ELR (cell line): ENCODE data around the gene SH3PXD2A.
A peak's percentile ranks its signal among the peaks of the same experiment; 100 is the strongest.

Experiments
- DNase-seq: peaks from one replicate; pipeline ENCODE4 v3.0.0-alpha.2; 2015; ENCODE audit warnings: low read depth

SH3PXD2A gene

DNA sequence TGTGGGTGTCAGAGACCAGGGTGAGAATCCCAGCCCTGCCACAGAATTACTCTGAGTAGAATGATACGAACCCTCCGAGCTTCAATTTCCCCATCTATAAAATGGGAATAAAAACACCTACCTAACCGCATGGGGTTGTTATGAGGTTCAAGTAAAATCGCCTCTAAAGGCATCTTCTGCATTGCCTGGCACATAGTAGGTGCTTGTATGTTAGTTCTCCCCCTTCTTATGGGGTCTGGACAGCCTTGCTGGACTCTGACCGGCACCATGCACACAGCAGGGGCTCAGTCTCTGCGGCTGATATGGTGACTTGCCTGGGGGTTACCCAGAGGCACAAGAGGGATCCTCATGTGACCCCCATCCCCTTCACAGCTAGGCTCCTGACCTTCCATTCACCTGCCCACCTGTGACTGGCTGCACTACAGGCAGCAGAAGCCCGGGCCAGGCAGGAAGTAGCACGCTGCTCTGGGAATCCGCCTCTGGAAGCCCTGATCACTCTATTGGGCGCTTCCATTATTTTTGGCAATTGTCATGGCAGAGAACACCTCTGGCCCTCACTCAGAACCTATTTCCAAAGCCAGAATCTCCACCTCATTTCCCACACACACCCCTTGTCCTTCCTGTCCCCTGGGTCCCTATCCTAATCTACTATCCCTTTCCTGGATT is 6.0 kb downstream of the SH3PXD2A start:
- DNase-seq: no peak

DNA sequence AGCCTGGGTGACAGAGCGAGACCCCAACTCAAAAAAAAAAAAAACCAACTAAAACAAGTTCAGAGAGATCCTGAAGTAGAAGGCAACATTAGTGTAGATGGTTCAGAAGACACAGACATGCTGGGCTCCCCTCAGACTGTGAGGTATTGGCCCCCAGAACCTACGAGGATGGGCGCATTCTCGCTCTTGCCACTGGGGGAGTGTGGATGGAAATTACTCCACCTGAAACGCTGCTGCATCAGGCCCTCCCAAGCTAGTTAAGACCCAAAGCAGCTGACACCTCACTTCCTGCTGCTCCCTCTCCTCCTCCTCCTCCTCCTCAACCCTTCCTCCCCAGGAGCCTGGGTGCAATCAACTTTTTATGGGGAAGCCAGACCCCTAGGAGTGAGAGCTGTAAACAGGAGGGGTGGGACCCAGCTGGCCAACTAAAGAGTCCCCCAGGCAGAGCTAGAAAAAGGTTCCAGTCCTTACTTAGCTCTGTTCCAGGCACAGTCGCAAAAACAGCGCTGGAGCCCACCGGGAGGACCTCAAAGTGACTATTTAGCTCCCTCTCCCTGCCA is 7.4 kb downstream of the SH3PXD2A start:
- peak; percentile 64 for DNase-seq

DNA sequence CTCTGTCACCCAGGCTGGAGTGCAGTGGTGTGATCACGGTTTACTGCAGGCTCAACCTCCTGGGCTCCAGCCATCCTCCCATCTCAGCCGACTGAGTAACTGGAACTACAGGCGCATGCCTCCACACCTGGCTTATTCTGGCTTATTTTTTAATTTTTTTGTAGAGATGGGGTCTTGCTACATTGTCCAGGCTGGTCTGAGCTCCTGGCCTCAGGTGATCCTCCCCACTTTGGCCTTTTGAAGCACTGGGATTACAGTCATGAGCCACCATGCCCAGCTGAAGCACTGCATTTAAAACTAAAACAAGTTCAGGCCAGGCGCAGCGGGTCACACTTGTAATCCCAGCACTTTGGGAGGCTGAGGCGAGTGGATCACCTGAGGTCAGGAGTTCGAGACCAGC is 8.0 kb downstream of the SH3PXD2A start:
- DNase-seq: no peak

DNA sequence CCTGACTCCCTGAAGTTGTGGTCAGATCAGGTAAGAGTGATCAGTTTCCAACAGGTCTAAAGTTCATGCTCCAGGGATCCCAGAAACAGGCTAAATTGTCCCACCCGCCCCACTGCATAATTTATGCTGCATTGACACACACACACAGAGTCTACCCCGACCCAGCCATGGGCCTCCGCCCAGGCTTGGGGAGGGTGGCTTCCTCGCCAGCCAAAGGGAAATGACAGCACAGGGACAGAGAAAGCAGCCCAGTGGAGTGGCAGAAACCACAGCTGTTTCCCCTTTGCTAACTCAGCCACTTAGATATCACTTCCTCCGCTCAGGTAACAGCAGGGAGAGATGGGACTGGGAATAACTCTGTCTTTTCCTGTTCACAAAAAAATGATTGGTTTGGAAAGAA is 9.4 kb downstream of the SH3PXD2A start:
- DNase-seq: no peak

DNA sequence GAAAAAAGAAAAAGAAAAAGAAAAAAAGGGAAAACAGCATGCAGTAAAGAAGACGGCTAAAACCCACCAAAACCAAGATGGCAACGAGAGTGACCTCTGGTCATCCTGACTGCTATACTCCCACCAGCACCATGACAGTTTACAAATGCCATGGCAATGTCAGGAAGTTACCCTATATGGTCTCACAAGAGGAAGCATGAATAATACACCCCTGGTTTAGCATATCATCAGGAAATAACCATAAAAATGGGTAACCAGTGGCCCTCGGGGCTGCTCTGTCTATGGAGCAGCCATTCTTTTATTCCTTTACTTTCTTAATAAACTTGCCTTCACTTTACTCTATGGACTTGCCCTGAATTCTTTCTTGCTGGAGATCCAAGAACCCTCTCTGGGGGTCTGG is 10.0 kb downstream of the SH3PXD2A start:
- DNase-seq: peak; percentile 47

DNA sequence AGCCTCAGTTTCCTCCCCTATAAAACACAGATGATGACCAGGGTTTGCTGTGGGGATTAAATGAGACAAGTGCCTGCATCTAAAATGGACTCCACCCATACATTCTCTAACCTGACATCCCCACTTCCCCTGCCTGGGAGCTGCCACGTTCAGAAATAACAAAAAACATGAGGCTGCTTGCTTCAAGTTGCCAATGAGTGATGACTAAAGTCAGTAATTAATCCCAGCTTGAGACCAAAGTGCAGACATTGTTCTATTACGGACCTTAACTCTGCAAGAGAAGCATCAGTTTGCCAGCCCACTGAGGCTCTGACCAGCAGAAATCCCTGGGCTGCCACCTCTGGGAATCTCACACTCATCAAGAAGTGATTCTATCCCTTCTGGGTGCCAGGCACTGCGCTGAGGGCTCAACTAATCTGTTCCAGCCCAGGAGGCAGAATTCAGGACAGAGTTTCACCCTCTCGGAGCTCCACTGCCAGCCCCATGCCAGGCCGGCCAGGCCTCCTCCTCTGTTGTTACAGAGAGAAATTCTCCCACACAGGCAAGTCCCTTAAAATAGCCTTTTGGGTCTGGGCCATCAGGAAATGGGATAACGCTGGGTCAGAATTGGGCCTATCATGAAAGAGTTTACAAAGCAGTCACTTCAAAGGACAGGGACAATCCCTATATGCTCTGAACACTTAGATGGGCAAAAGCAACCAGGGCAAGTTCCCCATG is 11.4 kb downstream of the SH3PXD2A start:
- DNase-seq: no peak

DNA sequence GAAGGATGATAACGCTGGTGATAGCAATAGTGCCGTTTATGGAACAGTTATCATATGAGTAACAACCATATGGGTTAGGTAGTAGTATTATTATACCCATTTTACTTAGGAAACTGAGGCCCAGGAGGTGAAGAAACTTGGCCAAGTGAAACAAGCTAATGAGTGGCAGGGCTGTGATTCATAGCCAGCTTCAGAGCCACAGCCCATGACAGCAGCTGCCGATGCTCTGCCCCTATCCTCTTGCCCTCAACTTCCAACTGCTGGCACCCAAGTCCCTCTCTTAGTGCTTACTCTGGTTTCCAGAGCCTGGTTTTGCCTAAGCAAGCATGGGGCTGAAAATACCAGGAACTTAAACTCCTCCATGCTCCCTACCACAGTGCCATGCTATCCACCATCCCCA is 12.3 kb downstream of the SH3PXD2A start:
- no peak for DNase-seq

DNA sequence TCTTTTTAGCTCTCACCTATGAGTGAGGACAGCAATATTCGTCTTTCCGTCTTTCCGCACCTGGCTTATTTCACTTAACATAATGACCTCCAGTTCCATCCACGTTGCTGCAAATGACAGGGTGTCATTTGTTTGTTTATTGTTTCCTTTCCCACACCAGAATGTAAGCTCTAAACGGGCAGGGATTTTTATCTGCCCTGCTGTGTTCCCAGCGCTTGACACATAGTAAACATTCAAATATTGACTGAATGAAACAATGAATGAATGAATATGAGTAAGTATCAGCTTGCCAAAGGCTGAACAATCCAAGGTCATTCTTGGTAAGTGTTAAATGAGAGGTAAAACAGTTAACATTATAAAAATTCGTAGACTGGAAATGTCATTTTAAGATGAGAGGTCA is 12.8 kb downstream of the SH3PXD2A start:
- DNase-seq: no peak

DNA sequence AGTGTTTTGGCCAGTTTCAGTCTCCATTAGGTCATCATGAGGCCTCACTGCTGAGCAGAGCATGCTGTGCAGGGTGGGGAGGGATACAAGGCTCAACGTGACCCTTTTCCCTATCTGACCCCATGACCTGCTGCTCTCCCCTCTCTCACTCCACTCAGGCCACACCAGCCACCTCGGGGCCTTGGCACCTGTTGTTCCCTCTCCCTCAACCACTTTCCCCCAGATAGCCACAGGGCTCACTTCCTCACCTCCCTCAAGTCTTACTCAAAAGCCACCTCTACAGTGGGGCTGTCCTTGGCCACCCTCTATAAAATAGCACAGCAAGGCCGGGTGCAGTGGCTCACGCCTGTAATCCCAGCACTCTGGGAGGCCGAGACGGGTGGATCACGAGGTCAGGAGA is 13.9 kb downstream of the SH3PXD2A start:
- no peak for DNase-seq

DNA sequence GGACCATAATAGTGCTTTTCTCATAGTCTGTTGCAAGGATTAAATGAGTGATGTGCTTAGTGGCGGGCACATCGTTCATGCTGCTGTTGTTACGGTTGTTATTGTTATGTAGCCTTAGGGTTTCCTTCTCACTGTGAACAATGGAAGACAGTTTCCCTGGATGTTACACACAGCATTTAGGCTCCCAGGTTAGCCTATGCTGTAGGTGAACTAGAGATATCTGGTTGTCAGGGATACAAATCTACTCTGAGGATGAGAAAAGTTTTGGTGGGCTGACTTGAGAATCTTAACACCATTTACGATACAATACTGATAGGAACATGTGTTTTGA is 14.7 kb downstream of the SH3PXD2A start:
- no peak for DNase-seq

DNA sequence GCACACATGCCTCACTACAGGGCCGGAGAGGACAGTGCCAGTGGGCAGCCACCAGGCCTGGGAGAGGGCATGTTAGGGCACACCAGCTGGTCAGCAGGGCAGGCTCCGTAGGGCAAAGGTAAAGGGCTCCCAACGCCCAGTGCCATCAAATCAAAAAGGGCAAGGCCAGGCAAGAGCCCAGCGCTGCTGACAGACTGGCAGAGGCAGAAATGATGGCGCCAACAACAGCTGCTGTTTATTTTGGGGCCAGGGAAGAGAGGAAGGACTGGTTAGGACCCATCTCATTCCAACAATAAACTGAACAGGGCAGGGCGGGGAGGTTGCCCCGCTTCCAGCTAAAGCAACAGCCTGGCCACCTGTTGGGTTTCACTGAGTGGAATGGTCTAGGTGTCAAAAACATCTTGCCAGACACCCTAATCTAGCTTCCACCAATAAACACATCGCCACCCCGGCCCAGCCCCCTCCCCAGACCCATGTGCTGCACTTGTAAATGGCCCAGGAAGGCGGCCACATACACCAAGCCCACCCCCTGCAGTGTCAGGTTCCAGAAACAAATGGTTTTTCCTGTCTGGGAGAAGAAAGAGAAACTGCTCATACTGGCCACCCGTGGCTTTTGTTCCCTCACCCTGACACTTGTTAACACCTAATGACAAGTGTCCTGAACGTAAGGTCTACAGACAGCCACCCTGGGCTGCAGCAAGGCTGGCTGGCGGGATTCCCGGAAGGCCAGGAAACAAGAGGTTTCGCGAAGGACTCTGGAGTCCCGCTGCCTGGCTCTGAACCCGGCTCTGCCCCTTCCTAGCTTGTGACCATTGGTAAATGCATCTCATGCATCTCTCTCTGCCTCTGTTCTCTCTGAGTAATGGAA is 15.3 kb downstream of the SH3PXD2A start:
- DNase-seq: no peak

DNA sequence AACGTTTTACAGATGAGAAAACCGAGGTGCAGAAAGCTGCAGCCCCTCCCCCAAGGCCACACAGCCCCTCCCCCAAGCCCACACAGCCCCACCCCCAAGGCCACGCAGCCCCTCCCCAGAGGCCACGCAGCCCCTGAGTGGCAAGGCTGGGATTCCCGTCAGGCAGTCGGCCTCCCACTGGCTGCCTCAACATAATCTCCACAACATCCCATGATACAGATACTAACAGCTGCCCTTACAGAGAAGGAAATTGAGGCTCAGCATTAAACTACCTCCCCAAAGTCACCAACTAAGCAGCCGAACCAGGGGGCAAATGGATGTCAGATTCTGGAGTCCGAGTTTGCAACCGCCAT is 15.9 kb downstream of the SH3PXD2A start:
- no peak for DNase-seq

DNA sequence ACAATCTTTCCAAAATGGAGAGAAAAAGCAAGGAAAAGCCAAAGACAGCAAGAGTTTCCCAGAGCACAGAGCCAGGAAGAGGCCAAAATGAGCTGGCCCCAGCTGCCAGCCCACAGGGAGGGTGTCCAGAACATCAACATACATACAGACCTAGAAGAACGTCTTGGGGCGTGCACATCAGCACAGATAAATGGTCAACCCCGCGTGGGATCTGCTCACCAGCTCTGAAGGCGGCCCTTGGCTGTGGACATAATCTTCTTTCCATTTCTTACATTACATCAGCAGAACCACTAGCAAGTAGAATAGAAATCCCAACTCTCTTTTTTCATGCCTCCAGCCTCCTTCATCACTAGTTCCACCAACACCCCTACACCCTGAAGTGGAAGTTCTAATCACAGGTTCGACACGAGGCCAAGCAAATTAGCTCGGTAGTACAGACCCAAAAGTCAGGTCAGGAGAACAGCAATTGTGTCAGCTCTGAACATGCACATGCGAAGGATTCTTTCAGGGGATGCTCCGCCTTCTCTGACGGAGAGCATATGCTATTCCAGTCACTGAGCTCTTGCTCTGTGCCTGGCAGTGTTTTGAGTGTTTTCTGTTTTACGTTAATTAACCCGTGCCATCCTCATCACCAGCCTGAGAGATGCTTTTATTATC is 16.4 kb downstream of the SH3PXD2A start:
- DNase-seq: no peak

DNA sequence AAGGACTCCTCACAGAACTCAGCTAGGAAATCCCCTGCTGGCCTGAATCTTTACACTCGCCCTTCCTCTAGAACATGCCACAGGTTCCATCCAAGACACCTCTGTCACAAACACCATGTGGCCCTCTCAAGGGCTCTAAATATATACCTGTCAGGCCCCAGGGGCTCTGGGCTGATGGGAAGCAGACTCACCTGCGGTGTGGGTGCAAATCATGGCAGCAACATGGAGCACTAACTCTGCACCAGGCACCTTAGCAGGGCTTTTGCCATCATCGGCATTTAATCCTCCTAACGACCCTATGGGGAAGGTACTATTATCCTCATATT is 17.3 kb downstream of the SH3PXD2A start:
- no peak for DNase-seq

DNA sequence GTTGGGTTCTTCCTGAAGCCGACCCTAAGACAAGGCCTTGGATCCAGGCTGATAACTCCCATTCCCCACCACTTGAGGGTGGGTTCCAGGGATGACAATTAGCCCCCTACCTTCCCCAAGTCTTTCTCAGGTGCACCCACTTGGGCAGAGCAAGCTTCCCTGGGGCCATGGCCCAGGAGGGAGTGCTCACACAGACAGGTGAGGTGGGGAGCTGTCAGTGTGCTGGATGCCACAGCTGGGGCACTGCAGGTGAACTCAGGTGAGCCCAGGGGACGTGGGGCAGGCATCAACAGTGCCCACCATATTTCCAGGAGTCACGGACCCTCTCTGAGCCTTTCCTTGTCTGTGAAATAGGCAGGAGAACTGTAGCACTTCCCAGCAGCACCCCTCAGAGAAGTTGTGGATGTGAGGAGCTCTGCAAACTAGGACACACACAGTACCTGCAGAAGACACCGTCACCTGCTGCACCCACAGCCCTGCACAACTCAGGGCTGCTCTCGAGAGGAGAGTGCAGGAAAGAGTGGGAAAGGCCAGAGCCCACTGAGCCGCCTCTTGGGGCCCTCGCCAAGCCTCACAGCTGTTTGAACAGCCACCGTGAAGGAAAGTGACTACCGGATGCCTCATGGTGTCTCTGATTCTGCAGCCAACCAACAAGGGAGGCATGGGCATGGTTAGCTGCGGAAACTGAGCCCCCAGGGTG is 17.9 kb downstream of the SH3PXD2A start:
- DNase-seq: peak; percentile 27

DNA sequence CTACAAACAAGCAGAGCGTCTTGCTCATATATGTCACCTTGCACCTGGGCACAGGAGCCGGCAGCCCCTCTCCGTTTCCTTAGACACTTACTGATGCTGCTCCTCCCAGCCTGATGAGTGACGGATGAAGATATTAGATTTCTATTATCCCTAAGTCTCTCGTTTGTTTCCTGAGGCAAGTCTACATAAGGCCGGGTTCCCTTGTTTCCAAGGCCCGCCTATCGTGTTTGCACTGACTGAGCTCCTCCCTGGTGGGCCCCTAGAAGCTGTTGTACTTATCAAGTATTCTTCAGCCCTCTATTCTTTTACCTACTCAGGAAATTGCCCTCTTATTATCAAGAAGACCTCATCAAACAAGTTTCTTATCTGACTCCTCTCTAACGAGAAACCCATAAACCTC is 18.5 kb downstream of the SH3PXD2A start:
- no peak for DNase-seq

DNA sequence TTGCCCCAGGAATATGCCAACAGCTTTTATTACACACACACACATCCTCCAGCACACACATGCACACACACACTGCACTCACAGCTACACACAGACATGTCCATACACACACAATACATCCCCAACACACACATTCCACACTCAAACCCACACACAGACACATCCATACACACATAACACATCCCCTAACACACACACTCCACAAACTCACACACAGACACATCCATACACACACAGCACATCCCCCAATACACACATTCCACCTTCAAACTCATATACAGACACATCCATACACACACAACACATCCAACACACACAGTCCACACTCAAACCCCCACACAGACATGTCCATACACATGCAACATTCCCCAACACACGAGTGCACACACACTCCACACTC is 19.1 kb downstream of the SH3PXD2A start:
- DNase-seq: no peak

DNA sequence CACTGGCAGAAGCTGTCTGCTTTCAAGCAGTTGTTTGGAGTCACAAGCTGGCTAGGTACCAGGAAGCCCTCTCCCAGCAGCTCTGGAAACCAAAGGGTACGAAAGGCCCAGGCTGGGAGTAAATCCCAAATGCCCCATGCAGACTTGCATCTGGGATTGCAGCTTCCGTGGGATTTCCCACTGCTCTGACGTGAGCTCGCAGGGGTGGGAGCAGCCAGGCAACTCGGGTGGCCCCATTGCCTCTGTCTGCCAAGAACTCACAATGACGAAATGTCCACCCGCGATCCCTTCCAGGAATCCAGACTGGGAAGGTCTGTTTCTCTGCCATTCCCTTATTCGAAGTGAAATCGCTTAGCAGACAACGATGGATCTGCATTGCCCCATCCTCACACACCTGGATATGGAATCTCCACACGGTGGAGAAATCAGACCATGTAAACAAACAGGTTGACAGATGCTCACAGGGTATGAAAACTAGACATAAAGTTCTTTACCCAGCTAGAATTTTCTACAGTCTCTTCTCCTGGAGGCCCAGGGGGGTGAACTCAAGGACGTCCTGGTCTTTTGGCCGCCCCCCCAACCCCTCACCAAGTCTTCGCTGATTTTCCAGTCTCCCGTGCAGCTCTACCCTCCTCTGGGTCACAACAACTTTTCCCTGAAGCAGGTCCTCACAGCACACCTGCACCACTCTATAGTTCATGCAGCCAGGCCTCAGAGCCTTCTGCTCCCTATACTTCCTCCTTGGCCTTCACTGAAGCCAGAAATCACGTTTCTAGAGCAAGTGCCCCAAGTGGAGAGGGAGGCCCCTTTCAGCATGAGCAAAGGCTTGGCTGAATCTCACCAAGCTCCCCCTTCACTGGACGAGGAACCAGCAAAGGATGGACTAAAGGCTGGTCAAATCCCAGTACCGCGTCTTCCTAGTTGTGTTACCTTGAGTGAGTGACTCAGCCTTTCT is 20.0 kb downstream of the SH3PXD2A start:
- no peak for DNase-seq

DNA sequence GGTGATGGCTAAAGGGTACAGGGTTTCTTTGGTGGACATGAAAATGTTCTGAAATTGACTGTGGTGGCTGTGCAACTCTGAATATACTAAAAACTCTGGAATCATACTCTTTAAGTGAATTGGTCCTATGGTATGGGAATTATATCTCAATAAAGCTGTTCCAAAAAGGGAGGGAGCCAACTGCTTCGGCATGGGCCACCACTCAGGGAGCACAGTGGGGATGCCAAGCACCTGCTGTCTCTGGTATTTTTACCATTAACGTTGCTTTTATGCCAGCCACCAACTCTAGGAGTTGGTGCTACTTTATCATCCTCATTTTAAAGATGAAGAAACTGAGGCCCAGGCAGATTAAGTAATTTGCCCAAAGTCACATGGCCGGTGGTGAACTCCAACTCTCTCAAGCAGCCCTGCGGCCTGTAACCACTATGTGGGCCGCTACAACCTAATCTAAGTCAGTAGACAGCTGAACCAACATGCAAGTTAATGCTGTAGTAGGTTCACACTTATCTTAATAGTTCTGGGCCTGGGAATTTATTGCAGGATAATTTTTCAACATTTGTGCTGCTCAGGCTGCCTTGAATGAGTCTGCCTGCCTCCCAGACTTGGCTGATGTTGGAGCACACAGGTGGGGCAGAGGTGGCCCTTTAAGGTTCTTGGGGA is 20.8 kb downstream of the SH3PXD2A start:
- DNase-seq: no peak

DNA sequence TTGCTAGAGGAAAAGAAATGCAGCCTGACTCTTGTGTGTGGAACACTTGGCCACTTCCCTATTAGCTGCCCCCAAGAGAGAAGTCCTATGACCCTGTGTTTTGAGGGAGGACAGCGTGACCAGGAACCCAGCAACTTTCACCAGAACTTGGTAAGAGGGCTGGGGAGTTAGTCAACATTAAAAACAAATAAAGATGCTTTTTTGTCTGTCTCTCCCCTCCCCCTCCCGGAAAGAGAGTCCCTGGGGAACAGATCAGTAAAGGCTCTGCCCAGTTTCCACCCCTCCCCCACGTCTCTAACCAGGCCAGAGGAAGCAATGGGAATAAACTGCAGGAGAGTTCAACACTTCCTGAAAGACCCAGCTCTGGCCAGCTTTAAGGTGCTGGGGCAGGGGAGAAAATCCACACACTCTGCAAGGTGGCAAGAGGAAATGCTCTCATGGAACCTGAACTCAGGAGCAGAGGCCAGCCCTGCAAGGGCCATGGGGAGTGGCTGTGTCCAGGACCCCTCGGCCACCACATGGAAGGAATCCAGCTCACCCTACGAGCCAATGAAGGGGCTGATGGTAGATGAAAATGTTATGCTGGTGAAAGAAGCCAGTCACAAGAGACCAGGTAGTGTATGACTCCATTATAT is 21.5 kb downstream of the SH3PXD2A start:
- no peak for DNase-seq
